GM21529 (cell line): Measurements from ENCODE around the gene HSFX3.
"Not testable (repeated sequence)": the region's sequence is repeated elsewhere in the genome, so short reads cannot be mapped to it uniquely, and the experiment has no call there.

Experiments
- ATAC-seq: cut with Tn5 transposase; IDR thresholded peaks from one replicate; pipeline ENCODE4 v1.9.1; 2021; ENCODE audit not compliant: unreplicated experiment

HSFX3 gene

DNA sequence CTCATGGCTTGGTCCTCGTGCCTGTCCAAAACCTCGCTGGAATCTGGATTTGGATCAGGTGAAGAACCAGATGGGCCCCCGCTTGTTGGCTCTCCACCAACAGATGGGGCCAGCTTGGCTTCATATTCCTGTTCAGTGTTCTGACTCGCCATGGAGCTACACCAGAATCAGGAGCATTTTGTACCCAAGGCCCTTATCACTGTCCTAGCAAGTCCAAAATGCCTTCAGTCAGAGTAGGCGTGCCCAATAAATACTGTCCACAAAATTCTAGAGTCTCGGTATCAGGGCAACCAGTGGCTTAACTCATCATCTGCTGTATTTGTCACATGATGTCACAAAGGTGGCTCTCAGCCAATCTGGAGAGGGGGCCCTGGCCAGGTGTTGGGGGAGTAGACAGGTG is at the start of gene HSFX3:
Gene HSFX3, minus strand, starts transcription at position 224 of the 400 bp plus-strand sequence. Its CDS starts 72 bp downstream, at position 152.
- not testable (repeated sequence) for ATAC-seq

DNA sequence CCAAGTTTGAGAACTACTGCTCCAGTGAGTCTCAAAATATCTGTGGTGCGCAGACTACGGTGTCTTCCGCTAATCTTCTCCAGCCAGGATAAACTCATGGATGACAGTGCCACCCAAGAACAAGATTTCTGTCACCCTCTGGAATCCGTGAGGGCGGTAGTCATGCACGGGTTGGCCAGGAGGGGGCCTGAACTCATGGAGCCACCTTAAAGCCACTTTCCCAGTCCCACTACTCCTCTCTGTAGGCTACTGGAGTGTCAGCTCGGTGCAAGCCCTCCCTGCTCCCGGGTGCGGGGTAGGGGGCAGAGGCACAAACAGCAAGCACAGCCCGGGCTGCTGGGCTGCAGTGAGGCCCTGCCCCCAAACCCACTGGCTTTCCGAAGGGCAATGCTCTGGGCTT is 48.9 kb upstream of the HSFX3 start:
- not testable (repeated sequence) for ATAC-seq

- ATAC-seq = not testable (repeated sequence)
These were observed 46.2 kb upstream of the HSFX3 start for GRCh38 chrX:149595943-149596342.

GRCh38 chrX:149595214-149595613 is 45.5 kb upstream of the HSFX3 start, which contains the start of gene HSFX2:
TSS of gene HSFX2 (minus strand) at chrX:149595314. CDS start at chrX:149594700, 614 bp downstream.
- ATAC-seq = not testable (repeated sequence)

DNA sequence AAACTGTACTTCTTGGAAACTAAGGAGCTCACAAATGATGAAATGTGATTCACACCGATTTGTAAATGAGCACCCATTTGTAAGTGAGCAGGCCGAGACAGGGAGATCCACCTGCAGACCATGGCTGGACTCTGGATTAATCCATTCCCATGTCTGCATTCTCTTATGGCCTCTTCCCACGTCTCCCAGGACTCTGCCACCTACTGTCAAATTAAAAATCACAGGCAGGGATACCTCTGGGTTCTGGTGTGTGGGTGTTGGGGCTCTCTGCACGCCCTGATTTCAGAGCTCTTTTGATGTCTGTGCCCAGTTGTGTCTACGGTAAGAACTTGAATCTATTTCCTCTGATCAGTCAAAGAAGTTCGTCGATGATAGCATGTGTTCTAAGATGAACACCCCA is 41.3 kb upstream of the HSFX3 start:
- not testable (repeated sequence) for ATAC-seq

GRCh38 chrX:149587359-149587758 is 37.6 kb upstream of the HSFX3 start, which contains the start of gene MAGEA9B:
TSS of gene MAGEA9B (minus strand) at chrX:149587459. CDS start at chrX:149583179, 4,280 bp downstream.
- not testable (repeated sequence) for ATAC-seq

DNA sequence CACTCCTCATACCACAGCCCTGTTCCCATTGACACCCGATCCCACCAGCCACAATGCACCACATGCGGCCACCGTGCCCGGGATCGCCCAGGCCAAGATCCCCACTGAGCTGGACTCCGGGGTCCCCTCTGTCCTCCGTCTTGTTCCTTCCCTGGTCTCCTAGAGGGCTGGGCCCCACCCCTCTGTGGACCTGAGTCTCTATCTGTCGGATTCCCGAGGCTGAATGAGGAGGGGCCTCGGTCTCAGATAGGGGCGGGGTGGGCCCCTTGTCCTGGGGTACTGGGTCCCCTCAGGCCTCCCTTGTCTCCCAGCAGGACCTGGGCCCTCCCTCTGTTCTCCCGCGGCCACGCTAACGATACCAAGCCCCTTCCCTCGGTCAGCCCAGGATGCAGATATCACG is 35.9 kb upstream of the HSFX3 start:
- ATAC-seq = not testable (repeated sequence)

DNA sequence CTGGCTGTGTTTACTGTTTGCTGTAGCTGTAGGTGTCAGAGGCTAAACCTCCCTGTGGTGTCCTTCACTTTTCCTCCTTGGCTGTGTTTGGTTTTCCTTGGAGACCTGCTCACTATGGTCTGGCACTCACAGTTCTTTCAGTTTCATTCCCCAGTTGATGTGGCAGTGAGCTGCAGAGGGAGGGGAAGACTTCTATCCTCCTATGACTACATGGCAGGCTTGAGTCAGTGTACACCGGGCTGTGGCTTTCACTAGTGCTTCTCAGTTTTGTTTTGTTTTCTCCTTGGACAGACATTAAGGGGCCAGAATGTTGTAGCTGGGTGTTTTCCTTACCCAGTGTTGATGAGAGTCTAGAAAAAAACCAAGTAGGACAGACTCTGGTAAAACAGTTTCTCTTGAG is 23.7 kb upstream of the HSFX3 start:
- peak; percentile 99 for ATAC-seq

GRCh38 chrX:149572743-149573142 is 23.0 kb upstream of the HSFX3 start:
- ATAC-seq = no peak

- ATAC-seq = no peak
These were observed 22.0 kb upstream of the HSFX3 start for GRCh38 chrX:149571770-149572169.

GRCh38 chrX:149570668-149571067 is 20.9 kb upstream of the HSFX3 start:
- ATAC-seq = no peak

- ATAC-seq = no peak
These were observed 20.0 kb upstream of the HSFX3 start for GRCh38 chrX:149569770-149570169.

DNA sequence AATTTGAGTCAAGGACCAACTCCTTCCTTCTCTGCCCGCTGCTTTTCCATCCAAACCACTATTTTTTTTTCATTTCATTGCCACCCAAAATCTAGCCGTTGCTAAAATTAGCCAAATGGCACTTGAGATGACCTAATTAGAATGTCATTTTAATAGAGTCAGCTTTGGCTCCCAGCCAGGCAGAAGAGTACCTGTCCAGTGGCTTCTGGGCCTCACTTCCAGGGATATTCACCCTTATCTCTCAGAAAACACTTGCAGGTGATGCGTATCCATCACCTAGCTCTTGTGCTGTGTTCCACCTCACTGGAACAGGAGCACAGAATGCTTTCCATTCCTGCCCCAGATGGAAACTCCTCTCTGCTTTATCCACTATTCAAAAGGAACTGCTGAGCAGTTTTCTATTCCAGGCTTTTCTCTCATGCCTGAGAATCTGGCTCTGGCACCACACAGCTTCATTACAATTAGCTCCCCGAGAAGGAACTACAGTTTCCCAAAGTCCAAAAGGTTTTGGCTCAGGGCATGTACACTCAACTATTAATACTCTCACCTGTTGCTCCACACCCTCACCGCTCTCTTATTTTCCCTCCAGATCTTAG is 19.1 kb upstream of the HSFX3 start:
- ATAC-seq = no peak

DNA sequence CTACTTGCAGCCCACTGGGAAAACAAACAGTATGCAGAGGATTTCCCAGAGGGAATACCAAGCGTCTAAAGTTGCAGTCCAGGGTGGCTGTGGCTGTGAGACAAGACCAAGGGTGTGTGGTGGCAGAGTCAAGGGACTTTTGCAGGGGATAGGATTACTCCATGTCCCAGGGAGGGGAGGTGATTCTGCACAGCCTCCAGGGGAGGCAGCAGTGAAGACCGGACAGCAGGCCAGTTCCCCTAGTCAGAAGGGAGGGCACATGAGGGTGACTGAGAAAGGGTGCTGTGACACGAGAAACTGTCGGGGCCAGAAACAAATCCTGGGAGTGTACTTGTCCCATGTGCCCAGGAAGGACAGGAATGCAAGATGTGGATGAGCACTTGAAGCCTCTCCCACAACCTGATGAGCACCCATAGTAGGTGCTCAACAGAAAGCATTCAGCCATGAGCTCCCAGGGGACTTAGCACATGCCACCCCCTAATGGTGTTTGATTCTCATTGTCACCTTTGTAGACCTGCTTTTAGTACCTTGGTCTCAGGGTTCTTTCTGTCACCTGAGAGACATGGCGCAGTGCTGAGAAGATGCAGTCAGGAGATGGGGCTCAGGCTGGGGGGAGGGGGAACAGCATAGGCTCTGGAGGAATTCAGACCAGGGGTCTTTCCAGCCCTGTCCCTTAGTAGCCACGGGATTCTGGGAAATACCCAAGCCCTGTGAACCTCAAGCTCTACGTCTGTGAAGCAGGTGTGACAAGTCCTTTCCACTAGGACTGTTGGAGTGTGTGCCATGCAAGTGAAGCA is 18.1 kb upstream of the HSFX3 start:
- no peak for ATAC-seq

DNA sequence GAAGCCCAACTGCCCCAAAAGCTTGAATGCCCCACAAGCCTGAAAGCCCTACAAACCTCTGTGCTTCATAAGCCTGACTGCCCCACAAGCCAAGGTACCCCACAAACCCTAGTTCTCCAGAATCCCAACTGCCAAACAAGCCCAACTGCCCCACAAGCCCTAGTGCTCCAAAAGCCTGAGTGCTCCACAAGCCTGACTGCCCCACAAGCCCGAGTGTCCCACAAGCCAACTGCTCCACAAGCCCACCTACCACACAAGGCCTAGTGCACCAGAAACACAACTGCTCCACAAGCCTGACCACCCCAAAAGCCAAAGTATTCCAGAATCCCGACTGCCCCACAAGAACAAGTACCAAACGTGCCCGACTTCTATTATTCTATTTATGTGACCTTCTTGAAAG is 13.6 kb upstream of the HSFX3 start:
- no peak for ATAC-seq

- ATAC-seq = not testable (repeated sequence)
These were observed 5.5 kb upstream of the HSFX3 start for GRCh38 chrX:149555251-149555650.

DNA sequence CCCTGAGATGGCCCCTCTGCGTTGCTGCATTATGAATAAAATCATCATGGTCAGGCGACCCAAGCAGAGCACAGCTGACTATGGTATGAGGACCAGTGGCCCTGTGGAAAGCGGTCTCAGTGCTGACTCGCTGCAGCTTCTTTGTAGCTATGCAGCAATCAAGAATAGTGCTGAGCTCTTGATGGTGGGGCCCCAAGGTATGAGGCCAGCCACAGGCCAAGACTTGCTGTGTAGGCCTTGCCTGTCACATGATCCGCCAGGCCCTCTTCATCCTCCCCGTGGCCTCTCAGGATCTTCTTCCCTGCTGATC is 2.2 kb upstream of the HSFX3 start:
- not testable (repeated sequence) for ATAC-seq

DNA sequence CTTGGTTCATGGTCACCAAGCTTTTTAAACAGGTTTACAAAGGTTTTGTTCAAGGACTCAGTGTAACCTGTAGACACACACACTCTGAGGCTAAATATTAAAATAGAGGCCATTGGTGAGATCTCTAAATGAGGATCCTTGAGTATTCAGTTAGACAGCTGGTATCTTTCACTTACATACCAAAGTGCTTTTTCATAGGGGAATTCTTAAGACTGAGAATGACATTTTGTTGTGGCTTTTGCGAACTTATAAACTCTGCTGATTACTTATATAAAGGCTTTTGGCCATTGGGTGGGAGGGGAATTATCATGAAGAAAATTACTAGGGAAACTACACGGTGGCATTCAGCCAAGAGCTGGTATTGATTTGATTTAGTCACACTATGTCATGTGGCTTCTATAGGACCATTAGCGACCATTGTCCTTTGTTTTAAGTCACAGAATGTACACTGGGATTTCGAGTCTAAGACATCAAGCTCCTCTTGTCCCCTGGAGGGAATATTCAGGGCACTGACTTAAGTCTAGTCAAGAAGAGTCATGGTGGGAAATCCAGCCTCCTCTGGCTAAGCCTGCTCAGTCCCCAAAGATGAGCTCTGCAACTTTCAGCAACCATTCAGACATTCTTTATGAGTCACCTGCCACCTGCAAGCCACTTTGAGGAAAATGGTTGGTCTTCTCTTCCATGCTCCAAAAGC is 1.7 kb upstream of the HSFX3 start:
- ATAC-seq = peak; percentile 47

DNA sequence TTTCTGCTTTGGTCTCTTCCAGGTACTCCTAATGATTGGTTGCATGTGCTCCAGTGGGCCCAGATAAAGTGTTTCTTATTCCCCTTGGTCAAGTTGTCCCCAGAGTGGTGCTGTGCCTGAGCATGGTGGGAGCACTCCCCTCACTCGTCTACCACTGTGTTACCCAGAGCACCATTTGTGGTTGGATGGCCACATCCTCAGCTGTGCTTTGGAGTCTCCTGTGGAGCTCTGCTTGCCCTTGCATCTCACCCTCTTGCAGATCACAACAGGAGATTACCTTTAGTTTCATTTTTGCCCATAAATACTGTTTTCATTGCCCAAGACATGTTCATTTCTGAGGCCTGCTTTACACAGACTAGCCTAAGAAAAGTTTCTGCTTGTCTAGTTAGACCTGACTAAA is 730 bp upstream of the HSFX3 start:
- ATAC-seq = not testable (repeated sequence)

DNA sequence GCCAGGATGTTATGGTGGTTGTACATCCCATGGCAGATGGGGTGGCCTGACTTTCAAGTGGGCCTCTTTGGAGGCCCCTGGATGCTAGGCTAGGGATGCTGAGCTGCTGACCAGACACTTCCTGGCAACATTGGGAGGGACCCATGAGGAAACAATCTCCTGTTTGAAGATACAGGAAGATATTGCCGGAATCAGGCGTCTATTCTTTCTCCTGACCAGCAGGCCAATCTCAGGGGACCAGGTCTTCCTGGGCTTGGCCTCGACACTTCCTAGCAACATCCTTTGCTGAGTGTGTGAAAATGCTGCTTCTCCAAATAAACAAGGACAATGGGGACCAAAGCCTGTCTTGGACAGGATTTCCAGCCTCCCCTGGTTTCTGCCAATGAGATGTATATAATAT is 1.9 kb downstream of the HSFX3 start:
- ATAC-seq = not testable (repeated sequence)

DNA sequence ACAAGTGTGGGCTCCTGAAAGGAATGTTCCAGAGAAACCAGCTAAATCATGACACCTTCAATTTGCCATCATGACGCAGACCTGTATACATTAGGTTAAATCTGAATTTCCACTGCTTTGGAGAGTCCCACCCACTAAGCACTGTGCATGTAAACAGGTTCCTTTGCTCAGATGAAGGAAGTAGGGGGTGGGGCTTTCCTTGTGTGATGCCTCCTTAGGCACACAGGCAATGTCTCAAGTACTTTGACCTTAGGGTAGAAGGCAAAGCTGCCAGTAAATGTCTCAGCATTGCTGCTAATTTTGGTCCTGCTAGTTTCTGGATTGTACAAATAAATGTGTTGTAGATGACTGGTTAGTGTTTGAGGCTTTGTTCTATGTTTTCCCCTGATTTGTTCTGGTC is 2.8 kb downstream of the HSFX3 start:
- not testable (repeated sequence) for ATAC-seq
